ENCODE data around the gene PDE4B. TPM values are rescaled to one million over a fixed set of nuclear protein-coding genes. Genes with fewer than 3 reads are reported as not detected.

Gene PDE4B
- total and polyA plus RNA-seq, 3 experiments from 2014 or later: 29.7 to 34.5 (median 31.4) TPM

DNA sequence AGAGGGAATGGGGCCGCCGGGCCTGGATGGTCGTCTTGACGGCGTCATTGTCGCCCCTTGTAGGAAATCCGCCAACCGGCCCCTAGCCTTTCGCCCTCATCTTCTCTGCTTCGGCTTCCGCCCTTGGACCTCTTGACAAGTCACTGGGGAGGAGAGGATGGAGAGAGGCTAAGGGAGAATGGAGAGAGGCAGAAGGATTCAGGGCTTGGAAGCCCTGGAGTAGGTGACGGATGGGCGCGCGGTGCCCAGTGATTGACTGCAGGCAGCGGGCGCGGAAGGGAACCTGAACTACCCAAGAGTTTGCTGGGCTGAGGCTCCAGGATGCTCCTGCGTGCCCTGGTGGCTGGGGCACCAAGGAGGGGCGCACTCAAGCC is 651 bp downstream of the PDE4B start:
- peaks cover 0 to 4% (median 3%) of the 10 kb centered on the region in 3 donors for H3K4me1 Mint-ChIP-seq
- no peak overlapping the region for H3K27ac ChIP-seq (ENCODE audit: low read depth, low read length)
- no peaks in the 10 kb centered on the region for H3K36me3 ChIP-seq (ENCODE audit: insufficient read depth, low read length)
- H3K9me3 ChIP-seq (ENCODE audit: low read length): no peaks in the 10 kb centered on the region
- no peaks in the 10 kb centered on the region for H3K27me3 ChIP-seq (ENCODE audit: insufficient read depth, low read length, poor library complexity, severe bottlenecking)
- no peak overlapping the region for H3K27ac Mint-ChIP-seq
- CTCF ChIA-PET: no interaction called here
- H3K4me3 Mint-ChIP-seq: no peak overlapping the region
- peaks cover 0 to 17% (median 12%) of the 10 kb centered on the region in 5 donors for H3K9me3 Mint-ChIP-seq
- no peak for DNase-seq
- peaks cover 18 to 45% of the 10 kb centered on the region in 2 donors for H3K27me3 Mint-ChIP-seq
- no peaks in the 10 kb centered on the region for H3K36me3 Mint-ChIP-seq
- H3K4me3 ChIP-seq (ENCODE audit: low read length): no peak overlapping the region
- no peaks in the 10 kb centered on the region for H3K4me1 ChIP-seq (ENCODE audit: insufficient read depth, low read length)
- POLR2A ChIA-PET: no interaction called here

DNA sequence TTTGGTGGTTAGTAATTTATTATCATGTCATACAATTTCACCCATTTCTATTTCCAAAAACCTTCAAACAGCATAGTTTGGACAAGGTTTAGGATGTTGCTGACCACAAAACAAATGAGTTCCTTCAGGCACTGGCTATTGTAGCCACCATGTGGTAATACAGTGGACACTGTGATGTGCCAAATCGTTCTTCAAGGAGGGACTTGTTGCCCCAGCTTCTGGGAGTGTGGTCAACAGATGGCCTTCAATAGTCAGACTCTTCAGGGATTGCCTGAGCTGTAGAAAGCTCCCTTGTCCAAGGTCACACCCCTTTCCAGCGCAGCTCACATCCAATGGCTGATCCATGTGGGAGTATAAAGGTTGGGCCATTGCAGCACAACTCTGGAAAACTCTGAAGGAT is 2.6 kb downstream of the PDE4B start:
- no peak for DNase-seq
- Mint-ChIP-seq H3K27ac (no peak overlapping the region), H3K27me3 (peaks cover 18 to 52% of the 10 kb centered on the region in 2 donors), H3K9me3 (peaks cover 0 to 8% (median 4%) of the 10 kb centered on the region in 5 donors), H3K4me3 (no peak overlapping the region), H3K36me3 (no peaks in the 10 kb centered on the region), H3K4me1 (peaks cover 0 to 4% (median 3%) of the 10 kb centered on the region in 3 donors)
- no peak overlapping the region for H3K4me3 ChIP-seq (ENCODE audit: low read length)
- ChIA-PET POLR2A (no interaction called here), CTCF (no interaction called here)
- H3K36me3 ChIP-seq (ENCODE audit: insufficient read depth, low read length): no peaks in the 10 kb centered on the region
- no peaks in the 10 kb centered on the region for H3K4me1 ChIP-seq (ENCODE audit: insufficient read depth, low read length)
- no peaks in the 10 kb centered on the region for H3K9me3 ChIP-seq (ENCODE audit: low read length)
- H3K27me3 ChIP-seq (ENCODE audit: insufficient read depth, low read length, poor library complexity, severe bottlenecking): no peaks in the 10 kb centered on the region
- no peak overlapping the region for H3K27ac ChIP-seq (ENCODE audit: low read depth, low read length)

DNA sequence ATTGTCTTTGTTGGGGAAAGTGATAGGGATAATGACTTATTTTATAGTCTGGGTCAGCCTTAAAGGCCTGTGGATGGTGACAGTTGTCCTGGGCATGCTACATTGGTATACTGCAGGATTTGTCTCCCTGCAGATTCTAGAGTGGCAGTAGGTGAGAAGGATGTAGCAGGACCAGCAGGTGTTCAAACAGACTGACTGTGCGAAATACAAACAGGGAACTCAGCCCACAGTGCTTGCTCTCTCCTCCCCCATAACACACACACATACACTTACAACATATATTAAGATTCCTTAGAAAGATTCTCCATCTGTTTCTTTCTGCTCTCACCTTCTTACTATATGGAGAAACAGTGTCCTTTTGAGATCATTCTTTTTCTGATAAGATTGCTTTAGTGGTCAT is 6.9 kb downstream of the PDE4B start:
- H3K36me3 ChIP-seq (ENCODE audit: insufficient read depth, low read length): no peaks in the 10 kb centered on the region
- no peak overlapping the region for H3K4me3 ChIP-seq (ENCODE audit: low read length)
- CTCF ChIA-PET: no interaction called here
- H3K4me1 ChIP-seq (ENCODE audit: insufficient read depth, low read length): no peaks in the 10 kb centered on the region
- POLR2A ChIA-PET: no interaction called here
- H3K27me3 Mint-ChIP-seq: peaks cover 3 to 31% of the 10 kb centered on the region in 2 donors
- H3K9me3 Mint-ChIP-seq: no peaks in the 10 kb centered on the region
- DNase-seq: no peak
- H3K27ac Mint-ChIP-seq: no peak overlapping the region
- no peak overlapping the region for H3K4me3 Mint-ChIP-seq
- H3K9me3 ChIP-seq (ENCODE audit: low read length): no peaks in the 10 kb centered on the region
- no peaks in the 10 kb centered on the region for H3K27me3 ChIP-seq (ENCODE audit: insufficient read depth, low read length, poor library complexity, severe bottlenecking)
- H3K4me1 Mint-ChIP-seq: no peaks in the 10 kb centered on the region
- no peak overlapping the region for H3K27ac ChIP-seq (ENCODE audit: low read depth, low read length)
- H3K36me3 Mint-ChIP-seq: no peaks in the 10 kb centered on the region

DNA sequence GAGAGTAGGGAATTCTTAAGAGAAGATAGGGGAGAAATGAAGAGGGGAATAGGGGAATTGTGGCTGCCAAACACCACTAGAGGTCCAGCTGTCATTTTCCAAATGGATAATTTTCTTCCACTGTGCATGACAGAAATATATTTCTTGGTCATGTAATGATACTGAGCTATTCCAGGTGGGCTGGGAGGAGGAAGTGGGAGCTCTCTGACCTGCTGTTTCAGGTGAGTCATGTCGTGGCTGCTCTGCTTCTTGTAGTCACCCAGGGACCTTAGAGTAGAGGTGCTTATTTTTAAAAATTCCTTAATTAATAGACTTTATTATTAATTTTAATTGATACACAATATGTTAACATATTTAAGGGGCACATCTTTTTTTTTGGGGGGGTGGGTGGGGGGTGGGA is 11.9 kb downstream of the PDE4B start:
- Histone ChIP-seq H3K4me3 (ENCODE audit: low read length) (no peak overlapping the region), H3K27me3 (ENCODE audit: insufficient read depth, low read length, poor library complexity, severe bottlenecking) (peaks cover 3% of the 10 kb centered on the region), H3K4me1 (ENCODE audit: insufficient read depth, low read length) (no peaks in the 10 kb centered on the region), H3K36me3 (ENCODE audit: insufficient read depth, low read length) (no peaks in the 10 kb centered on the region), H3K9me3 (ENCODE audit: low read length) (no peaks in the 10 kb centered on the region), H3K27ac (ENCODE audit: low read depth, low read length) (no peak overlapping the region)
- CTCF ChIA-PET: no interaction called here
- DNase-seq: no peak
- Mint-ChIP-seq H3K27me3 (peaks cover 0 to 17% of the 10 kb centered on the region in 2 donors), H3K4me3 (no peak overlapping the region), H3K36me3 (no peaks in the 10 kb centered on the region), H3K4me1 (no peaks in the 10 kb centered on the region), H3K9me3 (no peaks in the 10 kb centered on the region), H3K27ac (no peak overlapping the region)
- POLR2A ChIA-PET: no interaction called here

DNA sequence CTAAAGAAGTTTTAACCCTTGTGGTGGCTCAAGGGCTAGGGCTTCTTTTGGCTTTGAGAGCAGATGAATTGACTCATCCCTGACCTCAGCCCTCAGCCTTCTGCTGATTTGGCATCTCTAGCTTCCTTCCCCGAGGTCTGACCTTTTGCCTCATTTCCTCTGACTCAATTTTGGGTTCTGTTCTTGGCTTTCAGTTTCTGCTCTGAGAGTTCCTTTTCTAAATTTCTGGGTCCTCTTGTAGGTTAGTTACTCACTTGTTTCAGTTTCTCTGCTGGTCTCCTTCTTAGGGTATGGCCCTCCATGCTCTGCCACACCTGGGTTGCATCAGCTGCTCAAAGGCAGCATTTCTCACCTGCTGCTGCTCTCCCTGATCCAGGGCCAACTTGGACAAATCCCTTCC is 19.4 kb downstream of the PDE4B start:
- peaks cover 0 to 7% of the 10 kb centered on the region in 2 donors for H3K27me3 Mint-ChIP-seq
- Histone ChIP-seq H3K4me3 (ENCODE audit: low read length) (no peak overlapping the region), H3K4me1 (ENCODE audit: insufficient read depth, low read length) (no peaks in the 10 kb centered on the region), H3K36me3 (ENCODE audit: insufficient read depth, low read length) (no peaks in the 10 kb centered on the region), H3K27ac (ENCODE audit: low read depth, low read length) (no peak overlapping the region), H3K27me3 (ENCODE audit: insufficient read depth, low read length, poor library complexity, severe bottlenecking) (peaks cover 3% of the 10 kb centered on the region), H3K9me3 (ENCODE audit: low read length) (no peaks in the 10 kb centered on the region)
- ChIA-PET POLR2A (no interaction called here), CTCF (no interaction called here)
- DNase-seq: no peak
- H3K4me1 Mint-ChIP-seq: peaks cover 3 to 6% (median 5%) of the 10 kb centered on the region in 3 donors
- no peak overlapping the region for H3K4me3 Mint-ChIP-seq
- H3K27ac Mint-ChIP-seq: peak overlapping the region in 1 of 8 donors; percentile 64
- no peaks in the 10 kb centered on the region for H3K36me3 Mint-ChIP-seq
- H3K9me3 Mint-ChIP-seq: peaks cover 0 to 1% (median 0%) of the 10 kb centered on the region in 5 donors

DNA sequence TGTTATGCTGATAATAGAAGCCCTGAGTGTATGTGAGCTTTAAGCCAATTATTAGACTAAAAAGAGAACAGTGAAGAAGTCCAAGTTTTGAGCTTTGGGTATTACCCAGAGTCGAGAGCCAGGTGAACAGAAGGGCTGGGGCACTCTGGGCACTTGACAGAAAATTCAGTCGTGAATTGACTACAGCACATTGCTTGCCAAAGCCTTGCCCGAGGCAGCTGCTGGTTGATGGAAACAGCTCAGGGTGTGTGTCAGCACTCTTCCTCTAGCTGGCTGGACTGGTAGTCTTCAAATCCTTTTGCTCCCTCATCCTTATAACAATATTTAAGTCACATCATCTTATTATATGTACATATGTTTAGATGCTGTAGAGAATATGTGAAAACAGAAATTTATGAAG is 21.3 kb downstream of the PDE4B start:
- H3K9me3 Mint-ChIP-seq: peaks cover 0 to 1% (median 0%) of the 10 kb centered on the region in 5 donors
- H3K36me3 ChIP-seq (ENCODE audit: insufficient read depth, low read length): no peaks in the 10 kb centered on the region
- no peaks in the 10 kb centered on the region for H3K27me3 ChIP-seq (ENCODE audit: insufficient read depth, low read length, poor library complexity, severe bottlenecking)
- ChIA-PET CTCF (no interaction called here), POLR2A (no interaction called here)
- H3K4me1 Mint-ChIP-seq: peaks cover 3 to 6% (median 5%) of the 10 kb centered on the region in 3 donors
- no peak for DNase-seq
- H3K9me3 ChIP-seq (ENCODE audit: low read length): no peaks in the 10 kb centered on the region
- peaks cover 0 to 3% of the 10 kb centered on the region in 2 donors for H3K27me3 Mint-ChIP-seq
- H3K4me3 Mint-ChIP-seq: no peak overlapping the region
- no peak overlapping the region for H3K4me3 ChIP-seq (ENCODE audit: low read length)
- no peak overlapping the region for H3K27ac Mint-ChIP-seq
- H3K27ac ChIP-seq (ENCODE audit: low read depth, low read length): no peak overlapping the region
- no peaks in the 10 kb centered on the region for H3K4me1 ChIP-seq (ENCODE audit: insufficient read depth, low read length)
- no peaks in the 10 kb centered on the region for H3K36me3 Mint-ChIP-seq

DNA sequence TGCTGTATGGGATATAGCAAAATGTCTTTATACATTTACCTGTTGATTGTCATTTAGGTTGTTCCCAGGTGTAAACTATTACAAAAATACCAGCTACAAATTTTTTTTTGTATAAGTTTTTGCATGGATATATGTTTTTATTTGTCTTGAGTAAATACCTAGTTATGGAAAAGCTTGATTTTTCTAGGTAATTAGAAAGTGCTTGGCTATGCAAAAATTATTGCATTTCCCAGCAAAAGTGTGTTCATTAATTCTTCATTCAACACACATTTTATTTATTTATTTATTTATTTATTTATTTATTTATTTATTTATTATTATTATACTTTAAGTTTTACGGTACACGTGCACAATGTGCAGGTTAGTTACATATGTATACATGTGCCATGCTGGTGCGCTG is 22.1 kb downstream of the PDE4B start:
- Mint-ChIP-seq H3K27ac (no peak overlapping the region), H3K4me3 (no peak overlapping the region), H3K4me1 (peaks cover 3 to 6% (median 5%) of the 10 kb centered on the region in 3 donors), H3K9me3 (peaks cover 0 to 1% (median 0%) of the 10 kb centered on the region in 5 donors), H3K36me3 (no peaks in the 10 kb centered on the region), H3K27me3 (peaks cover 0 to 3% of the 10 kb centered on the region in 2 donors)
- Histone ChIP-seq H3K27me3 (ENCODE audit: insufficient read depth, low read length, poor library complexity, severe bottlenecking) (no peaks in the 10 kb centered on the region), H3K4me1 (ENCODE audit: insufficient read depth, low read length) (no peaks in the 10 kb centered on the region), H3K9me3 (ENCODE audit: low read length) (no peaks in the 10 kb centered on the region), H3K36me3 (ENCODE audit: insufficient read depth, low read length) (no peaks in the 10 kb centered on the region), H3K27ac (ENCODE audit: low read depth, low read length) (no peak overlapping the region), H3K4me3 (ENCODE audit: low read length) (no peak overlapping the region)
- POLR2A ChIA-PET: no interaction called here
- CTCF ChIA-PET: no interaction called here
- DNase-seq: no peak

DNA sequence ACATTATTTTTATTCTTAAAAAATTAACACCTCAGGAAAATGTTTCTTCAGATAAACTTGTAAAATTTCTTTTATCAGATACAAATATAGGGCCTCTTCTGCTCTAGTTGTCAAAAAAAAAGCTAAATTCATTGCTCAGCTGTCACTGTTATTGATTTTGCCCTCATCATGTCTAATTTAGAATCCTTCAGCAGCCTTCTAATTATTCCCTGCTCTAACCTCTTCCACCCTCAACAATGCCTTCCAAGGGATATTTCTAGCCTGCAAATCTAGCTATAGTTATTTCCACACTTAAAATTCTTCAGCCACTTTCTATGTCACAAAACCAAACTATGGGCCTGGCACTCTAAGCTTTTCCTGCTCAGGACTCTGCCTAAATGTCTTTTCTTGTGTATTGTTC is 25.2 kb downstream of the PDE4B start:
- Histone ChIP-seq H3K4me1 (ENCODE audit: insufficient read depth, low read length) (no peaks in the 10 kb centered on the region), H3K27me3 (ENCODE audit: insufficient read depth, low read length, poor library complexity, severe bottlenecking) (no peaks in the 10 kb centered on the region), H3K27ac (ENCODE audit: low read depth, low read length) (no peak overlapping the region), H3K9me3 (ENCODE audit: low read length) (no peaks in the 10 kb centered on the region), H3K36me3 (ENCODE audit: insufficient read depth, low read length) (no peaks in the 10 kb centered on the region), H3K4me3 (ENCODE audit: low read length) (no peak overlapping the region)
- ChIA-PET POLR2A (no interaction called here), CTCF (no interaction called here)
- no peaks in the 10 kb centered on the region for H3K9me3 Mint-ChIP-seq
- no peak overlapping the region for H3K27ac Mint-ChIP-seq
- no peaks in the 10 kb centered on the region for H3K4me1 Mint-ChIP-seq
- DNase-seq: no peak
- peaks cover 0 to 3% of the 10 kb centered on the region in 2 donors for H3K27me3 Mint-ChIP-seq
- no peaks in the 10 kb centered on the region for H3K36me3 Mint-ChIP-seq
- H3K4me3 Mint-ChIP-seq: no peak overlapping the region

DNA sequence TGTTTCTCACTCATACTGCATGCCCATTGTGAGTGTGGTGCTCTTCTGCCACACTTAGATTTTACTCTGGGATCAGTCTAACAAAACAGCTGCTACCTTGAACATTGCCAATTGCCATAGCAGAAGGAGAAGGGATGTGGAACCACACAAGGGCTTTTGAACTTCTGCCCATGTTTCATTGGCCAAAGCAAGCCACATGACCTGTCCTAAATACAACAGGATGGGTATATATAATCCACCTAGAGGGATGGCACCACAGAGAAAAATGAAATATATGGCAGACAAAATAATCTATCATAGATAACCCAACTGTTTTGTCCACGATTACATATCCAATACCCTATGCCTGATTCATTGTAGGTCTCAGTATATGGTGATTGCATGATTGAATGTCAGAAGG is 26.3 kb downstream of the PDE4B start:
- peaks cover 3 to 6% of the 10 kb centered on the region in 2 donors for H3K27me3 Mint-ChIP-seq
- Histone ChIP-seq H3K4me3 (ENCODE audit: low read length) (no peak overlapping the region), H3K27me3 (ENCODE audit: insufficient read depth, low read length, poor library complexity, severe bottlenecking) (no peaks in the 10 kb centered on the region), H3K4me1 (ENCODE audit: insufficient read depth, low read length) (no peaks in the 10 kb centered on the region), H3K9me3 (ENCODE audit: low read length) (no peaks in the 10 kb centered on the region), H3K36me3 (ENCODE audit: insufficient read depth, low read length) (no peaks in the 10 kb centered on the region), H3K27ac (ENCODE audit: low read depth, low read length) (no peak overlapping the region)
- H3K4me1 Mint-ChIP-seq: no peaks in the 10 kb centered on the region
- no peak for DNase-seq
- H3K4me3 Mint-ChIP-seq: no peak overlapping the region
- POLR2A ChIA-PET: no interaction called here
- CTCF ChIA-PET: no interaction called here
- H3K36me3 Mint-ChIP-seq: no peaks in the 10 kb centered on the region
- no peaks in the 10 kb centered on the region for H3K9me3 Mint-ChIP-seq
- H3K27ac Mint-ChIP-seq: no peak overlapping the region

Data from CD8-positive, alpha-beta memory T cell (primary cell).